ENCODE data around the gene ARMC6. TPM values are rescaled to one million over a fixed set of nuclear protein-coding genes. Genes with fewer than 3 reads are reported as not detected.

Gene ARMC6
- polyA plus RNA-seq, 1 donor from 2014 or later, result 74.4 TPM

DNA sequence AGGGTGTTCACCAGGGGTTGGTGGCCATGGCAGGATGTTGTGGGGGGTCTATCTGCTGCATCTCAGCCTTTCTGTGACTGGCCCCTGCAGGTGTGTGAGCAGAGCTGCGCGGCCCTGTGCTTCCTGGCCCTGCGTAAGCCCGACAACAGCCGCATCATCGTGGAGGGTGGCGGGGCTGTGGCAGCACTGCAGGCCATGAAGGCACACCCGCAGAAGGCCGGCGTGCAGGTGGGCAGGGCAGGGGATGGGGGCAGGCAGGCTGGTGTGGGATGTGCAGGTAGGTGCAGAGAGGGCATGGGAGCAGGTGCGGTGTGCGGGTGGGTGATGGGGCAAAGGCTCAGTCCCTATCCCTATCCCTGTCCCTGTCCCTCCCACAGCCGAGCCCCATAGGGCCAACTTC, 22.3 kb downstream of the ARMC6 start:
- Histone ChIP-seq H3K9me3 (ENCODE audit: low read length) (no peaks in the 10 kb centered on the region), H3K4me3 (ENCODE audit: low read length) (no peak overlapping the region), H2AFZ (ENCODE audit: low read depth, low read length) (no peak overlapping the region), H3F3A (ENCODE audit: insufficient read depth, low read length, poor library complexity, severe bottlenecking) (no peaks in the 10 kb centered on the region), H3K9ac (ENCODE audit: low read length) (no peak overlapping the region), H3K27ac (ENCODE audit: low read length) (no peak overlapping the region), H3K9me2 (ENCODE audit: insufficient read depth, low read length) (no peaks in the 10 kb centered on the region), H3K27me3 (ENCODE audit: insufficient read depth, low read depth, low read length) (no peaks in the 10 kb centered on the region), H3K4me2 (ENCODE audit: low read length) (no peak overlapping the region), H3K79me2 (replicated peaks; ENCODE audit: insufficient read depth, low read length) (no peaks in the 10 kb centered on the region), H4K20me1 (ENCODE audit: insufficient read depth) (no peaks in the 10 kb centered on the region), H3K36me3 (ENCODE audit: insufficient read depth, low read length) (no peaks in the 10 kb centered on the region)
- TF ChIP-seq EZH2 (IDR thresholded peaks at IDR 0.05; ENCODE audit: borderline replicate concordance, insufficient read depth, low read length, poor library complexity, severe bottlenecking) (no peak), RAD21 (conservative IDR thresholded peaks at IDR 0.05) (no peak), TAF1 (IDR thresholded peaks at IDR 0.05; ENCODE audit: low read depth) (no peak), EP300 (conservative IDR thresholded peaks at IDR 0.05; ENCODE audit: poor library complexity, severe bottlenecking) (no peak)
- TF ChIP-seq, protein P1, sequence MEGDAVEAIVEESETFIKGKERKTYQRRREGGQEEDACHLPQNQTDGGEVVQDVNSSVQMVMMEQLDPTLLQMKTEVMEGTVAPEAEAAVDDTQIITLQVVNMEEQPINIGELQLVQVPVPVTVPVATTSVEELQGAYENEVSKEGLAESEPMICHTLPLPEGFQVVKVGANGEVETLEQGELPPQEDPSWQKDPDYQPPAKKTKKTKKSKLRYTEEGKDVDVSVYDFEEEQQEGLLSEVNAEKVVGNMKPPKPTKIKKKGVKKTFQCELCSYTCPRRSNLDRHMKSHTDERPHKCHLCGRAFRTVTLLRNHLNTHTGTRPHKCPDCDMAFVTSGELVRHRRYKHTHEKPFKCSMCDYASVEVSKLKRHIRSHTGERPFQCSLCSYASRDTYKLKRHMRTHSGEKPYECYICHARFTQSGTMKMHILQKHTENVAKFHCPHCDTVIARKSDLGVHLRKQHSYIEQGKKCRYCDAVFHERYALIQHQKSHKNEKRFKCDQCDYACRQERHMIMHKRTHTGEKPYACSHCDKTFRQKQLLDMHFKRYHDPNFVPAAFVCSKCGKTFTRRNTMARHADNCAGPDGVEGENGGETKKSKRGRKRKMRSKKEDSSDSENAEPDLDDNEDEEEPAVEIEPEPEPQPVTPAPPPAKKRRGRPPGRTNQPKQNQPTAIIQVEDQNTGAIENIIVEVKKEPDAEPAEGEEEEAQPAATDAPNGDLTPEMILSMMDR (IDR thresholded peaks at IDR 0.05; ENCODE audit: poor library complexity, severe bottlenecking), result no peak
- TF ChIP-seq, protein P2, sequence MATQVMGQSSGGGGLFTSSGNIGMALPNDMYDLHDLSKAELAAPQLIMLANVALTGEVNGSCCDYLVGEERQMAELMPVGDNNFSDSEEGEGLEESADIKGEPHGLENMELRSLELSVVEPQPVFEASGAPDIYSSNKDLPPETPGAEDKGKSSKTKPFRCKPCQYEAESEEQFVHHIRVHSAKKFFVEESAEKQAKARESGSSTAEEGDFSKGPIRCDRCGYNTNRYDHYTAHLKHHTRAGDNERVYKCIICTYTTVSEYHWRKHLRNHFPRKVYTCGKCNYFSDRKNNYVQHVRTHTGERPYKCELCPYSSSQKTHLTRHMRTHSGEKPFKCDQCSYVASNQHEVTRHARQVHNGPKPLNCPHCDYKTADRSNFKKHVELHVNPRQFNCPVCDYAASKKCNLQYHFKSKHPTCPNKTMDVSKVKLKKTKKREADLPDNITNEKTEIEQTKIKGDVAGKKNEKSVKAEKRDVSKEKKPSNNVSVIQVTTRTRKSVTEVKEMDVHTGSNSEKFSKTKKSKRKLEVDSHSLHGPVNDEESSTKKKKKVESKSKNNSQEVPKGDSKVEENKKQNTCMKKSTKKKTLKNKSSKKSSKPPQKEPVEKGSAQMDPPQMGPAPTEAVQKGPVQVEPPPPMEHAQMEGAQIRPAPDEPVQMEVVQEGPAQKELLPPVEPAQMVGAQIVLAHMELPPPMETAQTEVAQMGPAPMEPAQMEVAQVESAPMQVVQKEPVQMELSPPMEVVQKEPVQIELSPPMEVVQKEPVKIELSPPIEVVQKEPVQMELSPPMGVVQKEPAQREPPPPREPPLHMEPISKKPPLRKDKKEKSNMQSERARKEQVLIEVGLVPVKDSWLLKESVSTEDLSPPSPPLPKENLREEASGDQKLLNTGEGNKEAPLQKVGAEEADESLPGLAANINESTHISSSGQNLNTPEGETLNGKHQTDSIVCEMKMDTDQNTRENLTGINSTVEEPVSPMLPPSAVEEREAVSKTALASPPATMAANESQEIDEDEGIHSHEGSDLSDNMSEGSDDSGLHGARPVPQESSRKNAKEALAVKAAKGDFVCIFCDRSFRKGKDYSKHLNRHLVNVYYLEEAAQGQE (IDR thresholded peaks at IDR 0.05; ENCODE audit: borderline replicate concordance), result no peak

- H2AFZ ChIP-seq (ENCODE audit: low read depth, low read length), result no peak overlapping the region
- no peaks in the 10 kb centered on the region for H3F3A ChIP-seq (ENCODE audit: insufficient read depth, low read length, poor library complexity, severe bottlenecking)
- H3K27me3 ChIP-seq (ENCODE audit: insufficient read depth, low read depth, low read length), result no peaks in the 10 kb centered on the region
- no peaks in the 10 kb centered on the region for H4K20me1 ChIP-seq (ENCODE audit: insufficient read depth)
- no peak overlapping the region for H3K9ac ChIP-seq (ENCODE audit: low read length)
- TF ChIP-seq, protein P1 (IDR thresholded peaks at IDR 0.05; ENCODE audit: poor library complexity, severe bottlenecking), result no peak
- TF ChIP-seq SMC3 (conservative IDR thresholded peaks at IDR 0.05; ENCODE audit: poor library complexity) (no peak), POLR2AphosphoS5 (IDR thresholded peaks at IDR 0.05) (no peak), EP300 (conservative IDR thresholded peaks at IDR 0.05; ENCODE audit: poor library complexity, severe bottlenecking) (no peak), EZH2 (IDR thresholded peaks at IDR 0.05; ENCODE audit: borderline replicate concordance, insufficient read depth, low read length, poor library complexity, severe bottlenecking) (no peak), RAD21 (conservative IDR thresholded peaks at IDR 0.05) (no peak), TAF1 (IDR thresholded peaks at IDR 0.05; ENCODE audit: low read depth) (no peak), MXI1 (conservative IDR thresholded peaks at IDR 0.05; ENCODE audit: poor library complexity, severe bottlenecking) (no peak)
- TF ChIP-seq, protein P2 (IDR thresholded peaks at IDR 0.05; ENCODE audit: borderline replicate concordance), result no peak
- no peaks in the 10 kb centered on the region for H3K9me2 ChIP-seq (ENCODE audit: insufficient read depth, low read length)
- H3K4me2 ChIP-seq (ENCODE audit: low read length), result no peak overlapping the region
- H3K9me3 ChIP-seq (ENCODE audit: low read length), result no peaks in the 10 kb centered on the region
- no peaks in the 10 kb centered on the region for H3K36me3 ChIP-seq (ENCODE audit: insufficient read depth, low read length)
- H3K27ac ChIP-seq (ENCODE audit: low read length), result no peak overlapping the region
- H3K79me2 ChIP-seq (replicated peaks; ENCODE audit: insufficient read depth, low read length), result no peaks in the 10 kb centered on the region
- H3K4me3 ChIP-seq (ENCODE audit: low read length), result no peak overlapping the region
Measured at GRCh38 chr19:19056636-19057275, 23.4 kb downstream of the ARMC6 start.
